Mesothelial cell of epicardium (in vitro differentiated cells): ENCODE data around the gene EPHA3. TPM values are rescaled to one million over a fixed set of nuclear protein-coding genes. Genes with fewer than 3 reads are reported as not detected.

Source experiments
- DNase-seq, 2 experiments: peaks; one replicate each; pipeline ENCODE4 v3.0.0; 2021; ENCODE audit warnings: low spot score in 2 of 2; ENCODE audit not compliant: unreplicated experiment in 2 of 2
- H3K27ac Mint-ChIP-seq: 2 replicates; pipeline ENCODE4 v1.8.0; 2021; ENCODE audit warnings: mixed read lengths
- H3K27me3 Mint-ChIP-seq: 2 replicates; pipeline ENCODE4 v1.8.0; 2021; ENCODE audit warnings: low read depth, mixed read lengths
- H3K36me3 Mint-ChIP-seq: 2 replicates; pipeline ENCODE4 v1.8.0; 2021; ENCODE audit warnings: mixed read lengths
- H3K4me1 Mint-ChIP-seq: 2 replicates; pipeline ENCODE4 v1.8.0; 2021; ENCODE audit warnings: mixed read lengths
- H3K4me3 Mint-ChIP-seq: 2 replicates; pipeline ENCODE4 v1.8.0; 2021; ENCODE audit warnings: mild to moderate bottlenecking, moderate library complexity, mixed read lengths
- H3K9me3 Mint-ChIP-seq: 2 replicates; pipeline ENCODE4 v1.8.0; 2021; ENCODE audit warnings: mixed read lengths
- CTCF ChIP-seq: fragments of 200-600 bp; sonication (generic); IDR thresholded peaks from one replicate; pipeline ENCODE4 v1.5.0; 2021; ENCODE audit warnings: antibody characterized with exemption; ENCODE audit not compliant: unreplicated experiment
- total RNA-seq: library from RNA; stranded (reverse); gene quantifications from 3 replicates; pipeline ENCODE4 v1.2.1, GENCODE V29; 2021

EPHA3 gene
- total RNA-seq, 1 donor from 2014 or later = 4.5 TPM

- Mint-ChIP-seq H3K4me3 (no peak overlapping the region), H3K4me1 (peaks cover 27% of the 10 kb centered on the region), H3K27me3 (no peaks in the 10 kb centered on the region), H3K9me3 (no peaks in the 10 kb centered on the region), H3K36me3 (no peaks in the 10 kb centered on the region), H3K27ac (no peak overlapping the region)
- DNase-seq = no peak
- no peak for TF ChIP-seq CTCF
Measured at GRCh38 chr3:89436846-89437245, 329.4 kb downstream of the EPHA3 start.

GRCh38 chr3:89440386-89440785 lies 333.0 kb downstream of the EPHA3 start:
- Mint-ChIP-seq H3K4me1 (peaks cover 27% of the 10 kb centered on the region), H3K9me3 (no peaks in the 10 kb centered on the region), H3K27ac (no peak overlapping the region), H3K36me3 (no peaks in the 10 kb centered on the region), H3K27me3 (no peaks in the 10 kb centered on the region), H3K4me3 (no peak overlapping the region)
- TF ChIP-seq CTCF = no peak
- no peak for DNase-seq

DNA sequence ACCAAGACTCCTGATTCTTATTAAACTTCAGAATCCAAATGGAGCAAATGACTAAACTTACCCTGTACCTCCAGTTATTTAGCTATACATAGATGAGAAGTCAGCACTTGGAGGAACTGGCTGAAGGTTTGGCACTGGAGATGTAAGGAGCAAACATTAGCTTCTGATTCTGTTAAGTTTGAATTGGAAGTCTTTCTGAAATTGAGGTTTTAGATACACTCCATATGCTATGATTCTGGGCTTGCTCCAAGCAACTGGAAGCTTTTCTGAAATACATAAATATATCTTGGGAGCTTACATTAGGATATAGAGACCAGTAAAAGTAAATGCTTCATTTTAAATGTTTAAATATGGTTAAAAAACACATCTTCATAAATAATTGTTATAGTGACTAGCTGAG lies 333.7 kb downstream of the EPHA3 start:
- peaks cover 27% of the 10 kb centered on the region for H3K4me1 Mint-ChIP-seq
- no peaks in the 10 kb centered on the region for H3K36me3 Mint-ChIP-seq
- H3K9me3 Mint-ChIP-seq = no peaks in the 10 kb centered on the region
- H3K27ac Mint-ChIP-seq = no peak overlapping the region
- no peaks in the 10 kb centered on the region for H3K27me3 Mint-ChIP-seq
- TF ChIP-seq CTCF = no peak
- DNase-seq = no peak
- no peak overlapping the region for H3K4me3 Mint-ChIP-seq

- no peak overlapping the region for H3K4me3 Mint-ChIP-seq
- H3K9me3 Mint-ChIP-seq = no peaks in the 10 kb centered on the region
- no peak overlapping the region for H3K27ac Mint-ChIP-seq
- H3K4me1 Mint-ChIP-seq = peaks cover 2% of the 10 kb centered on the region
- no peak for DNase-seq
- no peaks in the 10 kb centered on the region for H3K36me3 Mint-ChIP-seq
- TF ChIP-seq CTCF = no peak
- H3K27me3 Mint-ChIP-seq = no peaks in the 10 kb centered on the region
Measured at GRCh38 chr3:89446593-89446992, 339.2 kb downstream of the EPHA3 start.

DNA sequence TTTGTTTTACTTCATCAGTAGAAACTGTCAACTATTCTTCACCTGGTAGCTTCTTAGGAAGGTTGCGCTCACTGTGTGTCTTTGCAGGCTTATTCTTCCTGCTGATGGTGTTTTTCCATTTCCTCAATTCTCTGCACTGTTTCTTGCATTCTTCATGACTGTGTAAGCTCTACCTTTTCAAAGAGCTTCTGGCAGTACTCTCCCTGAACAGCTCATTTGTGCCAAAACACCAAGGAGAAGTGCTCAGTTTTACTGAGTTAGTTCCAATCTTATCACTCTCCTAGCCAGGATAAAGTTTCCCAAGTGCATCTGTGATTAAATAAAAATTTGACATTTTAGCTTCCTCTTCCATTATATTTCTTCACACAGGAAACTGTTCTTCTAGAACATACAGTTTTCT lies 339.8 kb downstream of the EPHA3 start:
- no peak for DNase-seq
- no peaks in the 10 kb centered on the region for H3K36me3 Mint-ChIP-seq
- no peak overlapping the region for H3K4me3 Mint-ChIP-seq
- H3K9me3 Mint-ChIP-seq = no peaks in the 10 kb centered on the region
- H3K27ac Mint-ChIP-seq = no peak overlapping the region
- H3K4me1 Mint-ChIP-seq = no peaks in the 10 kb centered on the region
- H3K27me3 Mint-ChIP-seq = no peaks in the 10 kb centered on the region
- no peak for TF ChIP-seq CTCF

- Mint-ChIP-seq H3K4me1 (no peaks in the 10 kb centered on the region), H3K27me3 (no peaks in the 10 kb centered on the region), H3K27ac (no peak overlapping the region), H3K9me3 (no peaks in the 10 kb centered on the region), H3K36me3 (no peaks in the 10 kb centered on the region), H3K4me3 (no peak overlapping the region)
- TF ChIP-seq CTCF = no peak
- no peak for DNase-seq
Measured at GRCh38 chr3:89449086-89449485, 341.7 kb downstream of the EPHA3 start.
